Epithelial cell of proximal tubule (primary cell): Measurements from ENCODE around the gene L1CAM. TPM values are rescaled to one million over a fixed set of nuclear protein-coding genes. Genes with fewer than 3 reads are reported as not detected.

Experiments
- DNase-seq: peaks from one replicate; pipeline ENCODE4 v3.0.0-alpha.2; 2011; ENCODE audit warnings: low read depth
- H3K4me3 ChIP-seq: 2 replicates; pipeline ENCODE4 v1.5.1; 2011; ENCODE audit warnings: low read depth, mild to moderate bottlenecking, low read length
- CTCF ChIP-seq: conservative IDR thresholded peaks from 2 replicates; pipeline ENCODE4 v1.5.1; 2012; ENCODE audit warnings: low read depth, mild to moderate bottlenecking, low read length
- total RNA-seq: library from RNA; depleted of rRNA; stranded (reverse); fragments of >200 nt; gene quantifications from 2 replicates; pipeline ENCODE4 v1.2.3, GENCODE V29; 2015

L1CAM gene
- total RNA-seq, 1 donor from 2014 or later: 62.1 TPM

DNA sequence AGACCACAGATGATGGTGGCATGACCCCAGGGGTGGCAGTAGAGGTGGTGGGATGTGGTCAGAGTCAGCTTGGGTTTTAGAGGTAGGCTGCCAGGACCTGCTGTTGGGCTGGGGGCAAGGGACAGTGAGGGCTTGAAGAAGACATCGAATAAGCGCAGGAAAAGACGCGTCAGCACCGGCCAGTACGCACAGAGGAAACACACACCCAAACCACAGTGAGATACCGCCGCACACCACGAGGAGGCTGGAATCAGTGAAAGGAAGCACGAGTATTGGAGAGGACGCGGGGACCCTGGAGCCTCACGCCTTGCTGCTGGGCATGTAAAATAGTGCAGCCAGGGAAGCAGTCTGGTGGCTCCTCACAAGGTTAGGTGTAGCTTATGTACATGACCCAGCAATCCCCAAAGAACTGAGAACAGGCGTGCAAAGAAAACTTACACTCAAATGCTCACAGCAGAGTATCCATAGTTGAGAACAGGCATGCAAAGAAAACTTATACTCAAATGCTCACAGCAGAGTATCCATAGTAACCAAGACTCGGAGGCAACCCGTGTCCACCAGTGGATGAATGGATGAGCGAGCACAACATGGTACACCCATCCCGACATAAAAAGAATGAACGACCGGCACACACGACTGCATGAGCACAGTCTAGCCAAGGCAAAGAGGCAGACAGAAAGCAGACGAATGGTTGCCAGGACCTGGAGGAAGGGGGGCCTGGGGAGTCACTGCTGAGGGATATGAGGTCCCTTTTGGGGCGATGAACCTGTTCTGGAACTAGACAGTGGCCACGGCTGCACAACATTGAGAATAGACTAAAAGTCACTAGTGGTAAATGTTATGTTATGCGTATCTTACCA lies 68.9 kb downstream of the L1CAM start:
- DNase-seq: no peak
- no peak overlapping the region for H3K4me3 ChIP-seq
- no peak for TF ChIP-seq CTCF

GRCh38 chrX:153814591-153815315 lies 71.2 kb downstream of the L1CAM start:
- no peak for DNase-seq
- no peak for TF ChIP-seq CTCF
- H3K4me3 ChIP-seq: no peak overlapping the region

DNA sequence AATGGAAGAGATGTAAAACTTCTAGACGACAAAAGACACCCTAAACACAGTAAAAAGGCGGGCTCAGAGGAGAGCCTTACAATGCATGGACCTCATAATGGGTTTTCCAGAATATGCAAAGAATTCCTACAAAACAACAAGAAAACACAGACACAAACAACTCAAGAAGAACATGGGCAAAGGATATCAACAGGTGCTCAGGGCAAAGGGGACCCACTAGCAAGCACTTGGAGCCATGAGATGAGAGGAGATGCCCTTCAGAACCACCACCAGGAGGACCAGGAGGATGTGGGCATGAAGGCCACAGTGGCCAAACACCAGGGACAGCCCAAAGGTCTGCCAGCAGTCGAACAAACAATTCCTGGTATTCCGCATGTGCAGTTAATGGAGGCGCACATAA lies 72.8 kb downstream of the L1CAM start:
- DNase-seq: no peak
- TF ChIP-seq CTCF: no peak
- no peak overlapping the region for H3K4me3 ChIP-seq

- DNase-seq: no peak
- H3K4me3 ChIP-seq: no peak overlapping the region
- no peak for TF ChIP-seq CTCF
These were observed 73.8 kb downstream of the L1CAM start for GRCh38 chrX:153812220-153812619.

Other genes starting within 250 kb of the L1CAM start
- gene DUSP9, start 239.0 kb downstream of the L1CAM start, total RNA-seq: 3.1 and 5.9 TPM in 2 replicates
- 0.86 TPM in 1 of 2 replicates, not detected in the other for gene PNCK, start 212.4 kb downstream of the L1CAM start, total RNA-seq
- 20.0 and 30.5 TPM in 2 replicates for gene SLC6A8, start 198.2 kb downstream of the L1CAM start, total RNA-seq
- gene BCAP31, start 161.8 kb downstream of the L1CAM start, total RNA-seq: 155 and 163 TPM in 2 replicates
- gene ABCD1, start 161.3 kb downstream of the L1CAM start, total RNA-seq: 8.2 and 12.6 TPM in 2 replicates
- 2.9 and 7.4 TPM in 2 replicates for gene PLXNB3, start 121.9 kb downstream of the L1CAM start, total RNA-seq
- 0.17 TPM in 1 of 2 replicates, not detected in the other for gene SRPK3, start 105.1 kb downstream of the L1CAM start, total RNA-seq
- gene IDH3G, start 91.8 kb downstream of the L1CAM start, total RNA-seq: 62.2 and 91.4 TPM in 2 replicates
- gene SSR4, start 91.5 kb downstream of the L1CAM start, total RNA-seq: 128 and 239 TPM in 2 replicates
- gene PDZD4, start 55.6 kb downstream of the L1CAM start, total RNA-seq: under 0.01 and 0.17 TPM in 2 replicates
- 0.22 and 1.4 TPM in 2 replicates for gene AVPR2, start 18.5 kb upstream of the L1CAM start, total RNA-seq
- 11.6 and 20.2 TPM in 2 replicates for gene ARHGAP4, start 40.1 kb upstream of the L1CAM start, total RNA-seq
- 88.0 and 171 TPM in 2 replicates for gene NAA10, start 48.9 kb upstream of the L1CAM start, total RNA-seq
- gene RENBP, start 58.5 kb upstream of the L1CAM start, total RNA-seq: 0.92 and 1.5 TPM in 2 replicates
- 59.7 and 61.9 TPM in 2 replicates for gene HCFC1, start 85.6 kb upstream of the L1CAM start, total RNA-seq
- gene TMEM187, start 86.6 kb upstream of the L1CAM start, total RNA-seq: 2.3 and 4.3 TPM in 2 replicates
- 131 and 219 TPM in 2 replicates for gene IRAK1, start 133.7 kb upstream of the L1CAM start, total RNA-seq
- gene MECP2, start 211.5 kb upstream of the L1CAM start, total RNA-seq: 18.1 and 23.4 TPM in 2 replicates